HTERT RPE-1 (cell line): ENCODE results near the gene VPS45.
"Not testable (repeated sequence)": the region's sequence is repeated elsewhere in the genome, so short reads cannot be mapped to it uniquely, and the experiment has no call there.

Experiments
- in situ Hi-C: fragments of 300-500 bp; cut with MboI; formaldehyde crosslinking; loops from 4 replicates; pipeline ENCODE4 v1.14.3; 2020; ENCODE audit warnings: low sequenced_read_pairs

The VPS45 gene, protein sequence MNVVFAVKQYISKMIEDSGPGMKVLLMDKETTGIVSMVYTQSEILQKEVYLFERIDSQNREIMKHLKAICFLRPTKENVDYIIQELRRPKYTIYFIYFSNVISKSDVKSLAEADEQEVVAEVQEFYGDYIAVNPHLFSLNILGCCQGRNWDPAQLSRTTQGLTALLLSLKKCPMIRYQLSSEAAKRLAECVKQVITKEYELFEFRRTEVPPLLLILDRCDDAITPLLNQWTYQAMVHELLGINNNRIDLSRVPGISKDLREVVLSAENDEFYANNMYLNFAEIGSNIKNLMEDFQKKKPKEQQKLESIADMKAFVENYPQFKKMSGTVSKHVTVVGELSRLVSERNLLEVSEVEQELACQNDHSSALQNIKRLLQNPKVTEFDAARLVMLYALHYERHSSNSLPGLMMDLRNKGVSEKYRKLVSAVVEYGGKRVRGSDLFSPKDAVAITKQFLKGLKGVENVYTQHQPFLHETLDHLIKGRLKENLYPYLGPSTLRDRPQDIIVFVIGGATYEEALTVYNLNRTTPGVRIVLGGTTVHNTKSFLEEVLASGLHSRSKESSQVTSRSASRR

DNA sequence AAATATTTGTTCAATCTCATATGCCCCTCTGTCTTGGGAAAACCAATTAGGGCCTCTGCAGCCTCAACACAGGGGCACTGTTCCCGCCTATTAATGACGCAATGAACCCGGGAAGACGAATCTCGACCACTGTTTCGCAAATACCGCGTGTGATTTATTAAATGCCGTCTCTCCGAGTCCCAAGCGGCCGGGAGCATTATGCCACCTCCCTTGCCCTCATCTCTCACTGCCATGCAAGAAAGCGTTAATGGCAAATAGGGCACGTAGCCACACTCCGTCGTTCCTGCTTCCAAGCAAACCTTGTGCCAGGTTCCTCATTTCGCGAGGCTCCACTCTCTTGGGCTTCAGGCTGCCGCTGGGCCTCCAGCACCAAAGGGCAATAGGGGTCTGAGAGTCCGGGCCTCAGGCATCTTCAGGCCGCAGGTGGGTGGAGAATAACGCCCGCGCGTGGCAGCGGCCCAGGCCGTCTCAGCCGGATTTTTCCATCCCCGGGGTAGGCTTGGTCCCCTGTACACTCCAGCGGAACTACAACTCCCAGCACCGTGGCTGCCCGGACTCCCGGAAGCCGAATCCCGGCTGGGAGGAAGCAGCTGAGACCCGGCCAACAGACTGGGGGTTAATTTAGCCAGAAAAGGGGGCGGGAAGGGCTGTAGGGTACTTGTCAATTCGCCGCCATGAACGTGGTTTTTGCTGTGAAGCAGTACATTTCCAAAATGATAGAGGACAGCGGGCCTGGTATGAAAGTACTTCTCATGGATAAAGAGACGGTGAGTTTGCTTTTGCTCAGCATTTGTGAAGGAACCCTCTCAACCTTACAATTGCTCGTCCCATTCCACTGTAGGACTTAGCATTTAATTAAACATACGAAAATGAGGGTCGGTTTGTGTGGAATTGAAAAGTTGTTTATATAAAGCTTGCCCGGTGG lies at the start of gene VPS45:
Gene VPS45, plus strand, starts transcription at position 593 of the 925 bp plus-strand sequence. Its CDS starts 82 bp downstream, at position 675.
- in situ Hi-C loops = no loop called here

DNA sequence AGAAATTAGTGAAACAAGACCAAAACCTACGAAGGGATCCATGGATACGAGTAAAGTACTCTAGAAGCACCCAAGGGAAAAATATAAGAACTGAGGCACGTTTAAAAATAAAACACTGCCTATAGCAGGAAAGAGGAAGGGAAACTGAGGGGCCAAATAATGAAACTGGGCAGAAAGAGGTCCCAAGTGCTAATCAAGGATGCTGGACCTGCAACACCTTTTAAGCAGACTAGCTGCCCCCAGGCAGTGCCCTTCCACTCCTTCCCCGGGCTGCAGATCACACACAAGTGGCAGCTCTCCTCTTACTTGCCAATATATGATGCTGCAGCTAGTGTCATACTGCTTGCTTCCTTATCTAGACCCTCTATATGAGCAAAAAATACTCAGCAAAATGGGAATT lies 49.4 kb upstream of the VPS45 start:
- in situ Hi-C loops = no loop called here

DNA sequence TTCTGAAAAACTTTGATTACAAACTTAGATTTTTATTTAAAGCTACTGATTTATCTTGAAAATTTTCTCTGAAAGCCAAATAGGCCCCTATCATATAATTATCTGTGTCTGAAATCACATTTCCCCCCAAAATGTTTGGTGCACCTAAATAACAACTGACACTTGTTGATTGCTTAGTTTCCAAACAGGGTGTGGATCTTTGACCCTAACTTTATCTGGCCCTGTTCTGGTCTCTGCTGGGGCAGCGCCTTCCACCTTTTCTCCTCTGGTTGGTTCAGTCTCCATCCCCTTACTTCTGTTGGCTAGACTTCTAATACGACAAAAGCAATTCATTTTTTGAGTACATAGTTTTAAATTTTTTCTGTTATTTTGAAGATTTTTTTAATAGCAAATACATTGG lies 46.9 kb upstream of the VPS45 start:
- in situ Hi-C loops = no loop called here

DNA sequence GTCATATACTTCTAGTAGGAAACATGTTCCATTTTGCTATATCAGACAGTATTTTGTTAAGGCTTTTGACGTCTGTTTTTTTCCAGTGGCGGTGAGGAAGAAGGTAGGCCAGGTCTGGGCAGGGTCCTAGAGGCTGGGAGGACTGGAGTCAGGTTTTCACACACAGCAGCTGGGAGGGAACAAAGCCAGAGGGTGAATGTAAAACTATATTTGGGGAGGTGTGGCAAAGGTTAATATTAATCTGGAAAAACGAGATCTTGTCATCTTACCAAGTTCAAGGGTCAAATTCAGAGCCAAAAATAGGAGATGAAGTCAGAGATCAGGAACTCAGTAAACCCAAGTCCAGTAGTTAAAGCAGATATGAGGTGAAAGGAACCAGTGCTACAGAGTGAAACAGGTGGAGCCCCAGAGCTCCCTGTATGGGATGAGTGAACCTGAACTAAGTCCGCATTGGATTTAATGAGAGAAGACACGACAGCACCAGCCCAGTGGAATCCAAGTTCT lies 46.3 kb upstream of the VPS45 start:
- in situ Hi-C loops = no loop called here

DNA sequence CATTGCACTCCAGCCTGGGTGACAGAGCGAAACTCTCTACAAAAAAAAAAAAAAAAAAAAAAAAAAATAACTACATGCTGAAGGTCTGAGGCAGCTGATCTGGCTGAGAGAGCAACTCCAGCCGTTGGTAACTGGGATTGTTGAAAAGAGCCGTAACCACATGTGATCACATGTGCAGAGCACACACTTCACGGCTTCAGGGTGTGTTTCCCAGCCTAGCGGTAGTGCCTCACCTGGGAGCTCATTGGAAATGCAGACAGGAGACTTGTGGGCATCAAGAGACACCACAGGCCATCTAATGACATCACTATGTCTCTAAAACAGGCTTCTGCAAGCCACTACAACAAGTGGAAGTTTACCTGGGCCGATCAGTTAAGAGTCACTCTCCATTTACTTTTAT lies 45.2 kb upstream of the VPS45 start:
- in situ Hi-C loops = no loop called here

DNA sequence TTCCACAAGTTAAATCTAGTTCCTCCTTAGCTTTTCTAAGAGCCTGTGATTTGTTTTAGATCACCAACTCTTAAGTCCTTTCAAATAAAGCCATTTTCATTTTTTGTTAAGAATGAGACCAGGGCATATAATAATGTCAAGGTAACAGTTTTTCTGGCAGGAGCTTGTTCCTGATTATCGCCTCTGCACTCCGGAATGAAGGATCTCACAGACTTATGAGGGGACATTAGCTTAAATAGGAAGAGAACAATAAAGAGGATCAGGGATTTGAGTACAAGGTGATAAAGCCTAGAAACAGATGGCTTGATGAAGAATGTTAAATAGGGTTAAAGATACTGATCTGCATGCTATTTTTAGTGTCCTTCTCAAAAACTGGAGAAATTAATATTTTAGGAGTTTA lies 43.4 kb upstream of the VPS45 start:
- in situ Hi-C loops = no loop called here

DNA sequence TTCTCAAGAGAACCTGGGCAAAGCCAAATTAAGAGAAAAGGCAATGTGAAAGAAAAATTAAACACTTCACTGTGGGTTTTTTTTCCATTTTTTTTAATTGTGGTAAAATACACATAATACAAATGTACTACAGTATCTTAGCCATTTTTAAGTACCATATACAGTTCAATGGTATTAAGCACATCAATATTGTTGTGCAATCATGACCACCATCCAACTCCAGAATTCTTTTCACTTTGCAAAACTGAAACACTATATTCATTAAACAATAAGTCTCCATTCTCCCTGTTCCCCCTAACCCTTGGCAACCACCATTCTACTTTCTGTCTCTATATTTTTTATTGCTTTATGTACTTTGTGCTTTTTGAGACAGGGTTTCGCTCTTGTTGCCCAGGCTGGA lies 39.3 kb upstream of the VPS45 start:
- in situ Hi-C loops = no loop called here

DNA sequence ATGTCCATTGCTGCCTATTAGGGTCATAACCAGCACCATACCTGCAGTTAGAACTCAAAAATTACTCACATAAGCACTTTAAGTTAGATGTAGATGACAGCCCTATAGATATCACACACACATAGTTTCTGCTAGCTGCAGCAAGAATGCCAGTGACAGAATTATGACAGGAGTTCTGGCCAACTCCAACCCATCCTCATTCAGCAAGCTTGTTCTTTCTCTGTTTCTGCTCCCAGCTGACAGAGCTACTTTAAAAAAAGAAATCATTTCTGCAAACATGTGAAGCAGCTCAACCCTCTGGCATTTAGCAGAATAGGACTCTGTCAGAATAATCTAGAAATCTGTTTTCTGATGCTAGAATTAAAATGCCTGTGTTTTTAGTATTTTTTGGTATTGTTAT lies 33.2 kb upstream of the VPS45 start:
- in situ Hi-C loops = no loop called here

DNA sequence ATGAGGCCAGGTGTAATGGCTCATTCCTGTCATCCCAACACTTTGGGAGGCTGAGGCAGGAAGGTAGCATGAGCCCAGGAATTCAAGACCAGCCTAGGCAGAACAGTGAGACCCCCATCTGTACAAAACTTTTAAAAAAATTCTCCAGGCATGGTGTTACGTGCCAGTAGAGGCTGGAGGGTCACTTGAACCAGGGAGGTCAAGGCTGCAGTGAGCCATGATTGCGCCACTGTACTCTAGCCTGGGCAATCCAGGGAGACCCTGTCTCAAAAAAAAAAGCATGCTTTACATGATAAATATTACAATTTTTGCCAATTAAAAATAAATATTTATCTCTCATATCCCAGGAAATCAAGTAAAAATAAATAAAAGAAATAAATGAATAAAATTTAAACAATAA lies 17.6 kb upstream of the VPS45 start:
- in situ Hi-C loops = no loop called here

DNA sequence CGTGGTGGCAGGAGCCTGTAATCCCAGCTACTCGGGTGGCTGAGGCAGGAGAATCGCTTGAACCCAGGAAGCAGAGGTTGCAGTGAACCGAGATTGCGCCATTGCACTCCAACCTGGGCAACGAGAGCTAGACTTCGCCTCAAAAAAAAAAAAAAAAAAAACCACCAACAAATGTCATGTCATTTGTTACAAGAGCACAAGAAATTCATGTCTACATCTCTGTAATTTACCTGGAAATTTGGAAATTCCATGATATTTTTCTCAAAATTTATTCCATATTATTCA lies 16.5 kb upstream of the VPS45 start:
- in situ Hi-C loops = no loop called here

DNA sequence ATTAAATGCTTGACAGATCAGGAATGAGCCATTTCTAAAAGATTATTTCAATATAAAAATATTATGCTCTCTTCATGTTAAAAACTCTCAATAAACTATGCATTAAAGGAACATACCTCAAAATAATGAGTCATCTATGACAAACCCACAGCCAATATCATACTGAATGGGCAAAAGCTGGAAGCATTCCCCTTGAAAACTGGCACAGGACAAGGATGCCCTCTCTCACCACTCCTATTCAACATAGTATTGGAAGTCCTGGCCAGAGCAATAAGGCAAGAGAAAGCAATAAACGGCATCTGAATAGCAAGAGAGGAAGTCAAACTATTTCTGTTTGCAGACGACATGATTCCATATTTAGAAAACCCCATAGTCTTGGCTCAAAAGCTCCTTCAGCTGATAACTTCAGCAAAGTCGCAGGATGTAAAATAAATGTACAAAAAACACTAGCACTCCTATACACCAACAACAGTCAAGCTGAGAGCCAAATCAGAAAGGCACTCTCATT lies 15.6 kb upstream of the VPS45 start:
- in situ Hi-C loops = not testable (repeated sequence)

DNA sequence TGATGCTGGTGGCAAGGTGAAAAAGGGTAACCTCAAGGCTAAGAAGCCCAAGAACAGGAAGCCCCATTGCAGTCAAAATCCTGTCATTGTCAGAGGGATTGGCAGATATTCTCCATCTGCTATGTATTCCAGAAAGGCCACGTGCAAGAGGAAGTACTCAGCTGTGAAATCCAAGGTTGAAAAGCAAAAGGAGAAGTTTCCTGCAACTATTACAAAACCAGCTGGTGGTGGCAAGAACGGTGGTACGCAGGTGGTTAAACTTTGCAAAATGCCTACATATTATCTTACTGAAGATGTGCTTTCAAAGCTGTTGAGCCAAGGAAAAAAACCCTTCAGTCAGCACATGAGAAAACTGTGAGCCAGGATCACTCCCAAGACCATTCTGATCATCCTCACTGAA lies 13.7 kb upstream of the VPS45 start:
- in situ Hi-C loops = no loop called here

DNA sequence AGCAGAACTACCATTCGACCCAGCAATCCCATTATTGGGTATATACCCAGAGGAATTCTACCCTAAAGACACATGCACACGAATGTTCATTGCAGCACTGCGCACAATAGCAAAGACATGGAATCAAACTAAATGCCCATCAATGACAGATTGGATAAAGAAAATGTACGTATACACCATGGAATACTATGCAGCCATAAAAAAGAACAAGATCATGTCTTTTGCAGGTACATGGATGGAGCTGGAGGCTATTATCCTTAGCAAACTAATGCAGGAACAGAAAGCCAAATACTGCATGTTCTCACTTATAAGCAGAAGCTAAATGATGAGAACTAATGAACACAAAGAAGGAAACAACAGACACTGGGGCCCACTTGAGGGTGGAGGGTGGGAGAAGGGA lies 12.1 kb upstream of the VPS45 start:
- in situ Hi-C loops = not testable (repeated sequence)

DNA sequence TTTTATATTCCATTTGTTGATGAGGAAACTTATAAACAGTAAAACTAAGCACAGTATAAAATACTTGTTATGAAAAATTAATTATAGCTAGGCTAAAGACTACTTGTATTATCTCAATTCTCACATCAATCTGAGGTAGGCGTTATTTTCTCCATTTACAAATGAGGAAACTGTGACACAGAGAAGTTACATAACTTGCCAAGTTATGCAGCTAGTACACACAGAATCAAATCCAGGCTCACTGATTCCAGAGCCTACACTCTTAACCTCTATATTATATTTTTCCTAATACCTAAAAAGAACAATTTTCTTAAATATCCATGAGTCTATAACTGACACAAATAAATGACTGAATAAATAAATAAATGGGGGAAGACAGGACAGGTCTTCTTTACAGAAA lies 11.2 kb upstream of the VPS45 start:
- in situ Hi-C loops = no loop called here

DNA sequence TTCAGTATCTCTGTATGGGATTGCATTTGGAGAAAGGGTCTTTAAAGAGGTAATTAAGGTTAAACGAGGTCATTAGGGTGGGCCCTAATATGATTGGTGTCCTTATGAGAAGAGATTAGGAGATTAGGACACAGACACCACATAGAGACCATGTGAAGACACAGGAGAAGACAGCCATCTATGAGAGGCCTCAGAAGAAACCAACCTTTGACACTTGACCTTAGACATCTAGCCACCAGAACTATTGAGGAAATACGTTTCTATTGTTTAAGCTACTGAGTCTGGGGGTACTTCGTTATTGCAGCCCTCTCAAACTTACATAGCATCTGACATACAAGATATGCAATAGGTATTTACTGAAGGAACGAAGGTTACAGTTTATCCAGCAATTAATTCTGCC lies 7.3 kb upstream of the VPS45 start:
- in situ Hi-C loops = no loop called here

DNA sequence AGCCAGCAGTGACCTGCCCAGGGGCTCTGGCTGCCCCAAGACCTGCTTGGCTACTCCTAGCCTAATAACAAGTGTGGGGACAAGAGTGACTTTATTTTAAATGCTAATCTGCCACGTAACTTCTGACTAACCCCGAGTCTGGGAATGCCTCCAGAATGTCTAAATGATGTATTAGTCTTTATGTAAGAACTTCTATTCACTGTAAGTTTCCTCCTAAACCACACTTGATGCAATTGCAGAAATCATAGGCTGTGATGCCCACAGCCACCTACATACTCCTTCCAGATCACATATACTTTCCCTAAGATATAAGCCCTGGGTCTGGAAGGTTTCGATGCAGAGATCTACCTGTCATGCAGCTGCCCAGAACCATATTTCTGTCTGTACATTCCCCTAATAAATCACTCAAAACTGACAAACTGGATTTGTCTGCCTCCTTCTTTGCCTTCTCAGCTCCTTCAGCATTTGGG lies 5.9 kb upstream of the VPS45 start:
- in situ Hi-C loops = no loop called here

DNA sequence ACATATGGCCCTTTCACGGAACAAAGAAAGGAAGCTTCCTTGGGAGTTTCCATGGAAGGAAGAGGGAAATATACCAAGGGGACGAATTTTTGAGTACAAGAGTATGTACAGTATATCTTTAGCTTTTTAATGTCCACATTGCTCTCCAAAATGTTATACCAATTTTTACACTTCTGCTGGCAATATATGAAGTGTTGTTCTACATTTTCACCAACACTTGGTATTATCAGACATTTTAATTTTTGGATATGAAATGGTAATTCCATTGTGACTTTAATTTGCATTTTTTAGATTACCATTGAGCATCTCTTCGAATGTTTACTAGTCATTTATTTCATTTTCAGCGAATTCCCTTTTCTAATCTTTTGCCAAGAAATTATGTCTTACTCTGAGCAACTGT lies 5.5 kb upstream of the VPS45 start:
- in situ Hi-C loops = no loop called here

DNA sequence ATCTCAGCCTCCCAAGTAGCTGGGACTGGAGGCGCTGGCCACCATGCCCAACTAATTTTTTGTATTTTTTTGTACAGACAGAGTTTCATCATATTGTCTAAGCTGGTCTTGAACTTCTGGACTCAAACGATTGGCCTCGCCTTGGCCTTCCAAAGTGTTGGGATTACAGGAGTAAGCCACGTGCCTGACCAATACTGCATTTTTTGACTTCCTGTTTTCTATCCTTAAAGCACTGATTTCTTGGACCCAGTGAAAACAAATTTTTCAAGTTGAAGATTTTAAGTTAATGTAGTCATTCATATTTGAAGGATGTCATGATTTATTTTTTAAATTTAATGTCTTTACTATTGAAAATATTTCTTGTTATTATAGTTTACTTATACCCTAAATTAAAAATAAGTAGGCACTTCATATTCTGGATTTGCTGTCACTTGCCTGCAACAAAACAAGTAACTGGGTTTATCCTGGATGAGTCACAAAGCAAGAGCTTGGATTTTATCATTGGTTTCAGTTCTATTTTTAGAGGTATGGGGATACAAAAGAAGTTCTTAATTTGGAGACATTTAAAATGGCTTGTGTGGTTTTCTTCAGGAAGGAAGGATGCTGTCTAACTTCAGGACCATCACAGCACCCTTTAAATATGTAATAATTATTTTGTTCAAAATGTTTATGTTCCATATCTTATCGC lies 2.2 kb upstream of the VPS45 start:
- in situ Hi-C loops = no loop called here

DNA sequence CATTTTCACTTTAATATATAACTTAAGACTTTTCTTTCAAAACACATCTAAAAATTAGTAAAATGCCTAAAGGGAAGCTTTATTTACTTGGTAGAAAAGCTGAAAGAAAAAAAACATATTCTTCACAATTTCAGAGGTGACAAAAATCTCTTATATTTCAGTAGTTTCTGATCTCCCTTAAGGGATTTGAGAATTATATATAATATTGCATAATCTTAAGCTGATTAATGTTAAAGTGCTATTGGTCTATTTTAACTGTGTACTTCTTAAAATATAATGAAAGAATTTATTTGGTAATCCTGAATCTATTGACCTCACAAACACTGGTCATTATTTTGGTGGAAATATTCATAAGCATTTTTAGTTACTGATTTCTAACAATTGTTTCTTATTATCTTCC lies 1.2 kb upstream of the VPS45 start:
- in situ Hi-C loops = no loop called here

DNA sequence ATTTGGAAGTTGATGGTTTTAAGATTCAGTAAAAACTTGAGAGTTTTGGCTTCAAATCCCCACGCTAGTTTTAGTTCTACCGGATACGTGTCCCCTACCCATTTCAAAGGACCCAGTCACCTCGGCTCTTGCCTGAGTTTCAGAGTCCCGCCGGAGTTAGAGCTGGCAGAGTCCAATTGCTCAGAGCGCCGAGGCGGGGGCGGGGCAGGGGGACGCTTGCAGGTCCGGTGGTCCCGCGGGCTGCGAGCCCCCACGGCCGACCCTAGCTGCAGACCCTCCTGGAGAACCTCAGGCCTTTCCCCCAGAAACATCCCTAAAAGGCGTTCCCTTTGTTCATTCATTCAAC lies 765 bp upstream of the VPS45 start:
- in situ Hi-C loops = no loop called here

DNA sequence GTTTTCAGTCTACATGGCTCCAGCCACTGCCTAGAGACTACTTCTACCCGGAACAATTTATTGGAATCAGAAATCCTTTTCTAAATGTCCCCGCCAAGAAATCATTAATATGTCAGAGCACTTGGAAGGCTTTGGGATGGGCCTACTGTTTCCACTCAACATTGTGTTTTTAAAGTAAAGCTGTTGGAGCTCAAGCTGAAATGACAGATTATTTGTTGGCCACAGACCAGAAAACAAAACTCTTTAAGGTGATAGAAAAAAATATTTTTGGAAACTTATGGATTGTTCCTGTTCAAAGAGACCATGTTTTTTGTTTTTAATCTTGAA lies 496 bp downstream of the VPS45 start:
- in situ Hi-C loops = no loop called here
